Caco-2 (cell line): ENCODE data around the gene REM2. TPM values are rescaled to one million over a fixed set of nuclear protein-coding genes. Genes with fewer than 3 reads are reported as not detected.

ENCODE experiments used
- BruUV-seq: library from RNA; stranded (reverse); fragments of 400-500 nt; replicated peaks from 2 replicates; lab custom pipeline; 2021; lab: Mats Ljungman, UMichigan
- CTCF ChIA-PET: fragments of 300-600 bp; sonication (Branson Sonifier 250); formaldehyde crosslinking; loops from one replicate; lab custom pipeline; 2022; ENCODE audit warnings: antibody characterized with exemption; lab: Charles Lee
- POLR2A ChIA-PET: fragments of 300-600 bp; sonication (Branson Sonifier 250); formaldehyde crosslinking; loops from one replicate; lab custom pipeline; 2022; ENCODE audit warnings: antibody characterized with exemption; lab: Charles Lee
- DNase-seq, 2 experiments: peaks; one replicate each; pipeline versions ENCODE4 v3.0.0 to v3.0.0-alpha.2; 2020 to 2022
- H3K27me3 ChIP-seq: replicated peaks from 2 replicates; pipeline ENCODE4 v1.6.0; 2011; ENCODE audit warnings: low read length; ENCODE audit not compliant: control insufficient read depth, insufficient read depth
- H3K36me3 ChIP-seq: 2 replicates; pipeline ENCODE4 v1.5.1; 2011; ENCODE audit warnings: low read length; ENCODE audit not compliant: control insufficient read depth, insufficient read depth
- H3K4me1 ChIP-seq: fragments of 250-450 bp; sonication (Bioruptor Pico); 2 replicates; pipeline ENCODE4 v1.5.1; 2020; ENCODE audit warnings: mild to moderate bottlenecking
- H3K4me3 ChIP-seq: 2 replicates; pipeline ENCODE4 v1.5.1; 2011; ENCODE audit warnings: low read depth, mild to moderate bottlenecking, control low read depth, low read length
- H3K9me3 ChIP-seq: fragments of 250-450 bp; sonication (Bioruptor Pico); 2 replicates; pipeline ENCODE4 v1.5.1; 2020; ENCODE audit warnings: mild to moderate bottlenecking, moderate library complexity
- H3K27ac Mint-ChIP-seq: one replicate; pipeline ENCODE4 v1.8.0; 2022; ENCODE audit warnings: mixed read lengths; ENCODE audit not compliant: unreplicated experiment
- H3K27me3 Mint-ChIP-seq: one replicate; pipeline ENCODE4 v1.8.0; 2022; ENCODE audit warnings: mixed read lengths; ENCODE audit not compliant: insufficient read depth, unreplicated experiment
- H3K36me3 Mint-ChIP-seq: one replicate; pipeline ENCODE4 v1.8.0; 2022; ENCODE audit warnings: mild to moderate bottlenecking, mixed read lengths; ENCODE audit not compliant: insufficient read depth, unreplicated experiment
- H3K4me1 Mint-ChIP-seq: one replicate; pipeline ENCODE4 v1.8.0; 2022; ENCODE audit warnings: low read depth, mixed read lengths; ENCODE audit not compliant: unreplicated experiment
- H3K4me3 Mint-ChIP-seq: one replicate; pipeline ENCODE4 v1.8.0; 2022; ENCODE audit warnings: mild to moderate bottlenecking, moderate library complexity, mixed read lengths; ENCODE audit not compliant: unreplicated experiment
- H3K9me3 Mint-ChIP-seq: one replicate; pipeline ENCODE4 v1.8.0; 2022; ENCODE audit warnings: mixed read lengths; ENCODE audit not compliant: unreplicated experiment
- CTCF ChIP-seq, 2 experiments: fragments of 200-600 bp in 1 of 2; IDR thresholded peaks; 1 replicate in 1 of 2; 2 replicates in 1 of 2; pipeline versions ENCODE4 v1.5.1 to v1.8.0; 2011 to 2022; ENCODE audit warnings: antibody characterized with exemption in 1 of 2, control low read depth in 1 of 2, inconsistent platforms in 1 of 2, low read depth in 1 of 2, low read length in 1 of 2, mild to moderate bottlenecking in 1 of 2, moderate library complexity in 1 of 2; ENCODE audit not compliant: insufficient read depth in 1 of 2, severe bottlenecking in 1 of 2, unreplicated experiment in 1 of 2
- intact Hi-C: fragments of 100-400 bp; cut with micrococcal nuclease; formaldehyde crosslinking; loops from one replicate; pipeline ENCODE4 v1.10.0; 2022; ENCODE audit not compliant: unreplicated experiment
- total RNA-seq: library from RNA; stranded (reverse); gene quantifications from 2 replicates; pipeline ENCODE4 v1.2.3, GENCODE V29; 2022

REM2 gene
- total RNA-seq, 1 experiment from 2014 or later, result 0.41 TPM

DNA sequence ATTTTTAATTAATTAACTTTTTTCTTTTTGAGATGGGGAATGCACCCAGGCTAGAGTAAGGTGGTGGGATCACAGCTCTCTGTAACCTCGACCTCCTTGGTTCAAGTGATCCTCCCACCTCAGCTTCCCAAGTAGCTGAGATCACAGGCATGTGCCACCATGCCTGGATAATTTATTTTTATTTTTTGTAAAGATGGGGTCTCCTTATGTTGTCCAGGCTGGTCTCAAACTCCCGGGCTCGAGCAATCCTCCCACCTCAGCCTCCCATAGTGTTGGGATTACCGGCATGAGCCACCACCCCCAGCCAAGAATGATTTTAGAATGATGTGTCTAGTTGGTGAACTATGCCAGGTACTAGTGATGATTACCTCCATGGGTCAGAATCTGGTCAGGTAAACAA, 18.0 kb upstream of the REM2 start:
- intact Hi-C loops, result no loop called here
- Mint-ChIP-seq H3K9me3 (no peaks in the 10 kb centered on the region), H3K27me3 (no peaks in the 10 kb centered on the region), H3K4me3 (no peak overlapping the region), H3K27ac (no peak overlapping the region), H3K36me3 (no peaks in the 10 kb centered on the region), H3K4me1 (no peaks in the 10 kb centered on the region)
- ChIA-PET POLR2A (no interaction called here), CTCF (no interaction called here)
- Histone ChIP-seq H3K36me3 (no peaks in the 10 kb centered on the region), H3K9me3 (no peaks in the 10 kb centered on the region), H3K4me1 (no peaks in the 10 kb centered on the region), H3K4me3 (no peak overlapping the region), H3K27me3 (no peaks in the 10 kb centered on the region)
- DNase-seq, result no peak
- no peak for TF ChIP-seq CTCF (IDR thresholded peaks at IDR 0.05; ENCODE audit: insufficient read depth in 1 of 2, low read depth in 1 of 2, low read length in 1 of 2, severe bottlenecking in 1 of 2, unreplicated experiment in 1 of 2)
- no TSS peak for BruUV-seq

DNA sequence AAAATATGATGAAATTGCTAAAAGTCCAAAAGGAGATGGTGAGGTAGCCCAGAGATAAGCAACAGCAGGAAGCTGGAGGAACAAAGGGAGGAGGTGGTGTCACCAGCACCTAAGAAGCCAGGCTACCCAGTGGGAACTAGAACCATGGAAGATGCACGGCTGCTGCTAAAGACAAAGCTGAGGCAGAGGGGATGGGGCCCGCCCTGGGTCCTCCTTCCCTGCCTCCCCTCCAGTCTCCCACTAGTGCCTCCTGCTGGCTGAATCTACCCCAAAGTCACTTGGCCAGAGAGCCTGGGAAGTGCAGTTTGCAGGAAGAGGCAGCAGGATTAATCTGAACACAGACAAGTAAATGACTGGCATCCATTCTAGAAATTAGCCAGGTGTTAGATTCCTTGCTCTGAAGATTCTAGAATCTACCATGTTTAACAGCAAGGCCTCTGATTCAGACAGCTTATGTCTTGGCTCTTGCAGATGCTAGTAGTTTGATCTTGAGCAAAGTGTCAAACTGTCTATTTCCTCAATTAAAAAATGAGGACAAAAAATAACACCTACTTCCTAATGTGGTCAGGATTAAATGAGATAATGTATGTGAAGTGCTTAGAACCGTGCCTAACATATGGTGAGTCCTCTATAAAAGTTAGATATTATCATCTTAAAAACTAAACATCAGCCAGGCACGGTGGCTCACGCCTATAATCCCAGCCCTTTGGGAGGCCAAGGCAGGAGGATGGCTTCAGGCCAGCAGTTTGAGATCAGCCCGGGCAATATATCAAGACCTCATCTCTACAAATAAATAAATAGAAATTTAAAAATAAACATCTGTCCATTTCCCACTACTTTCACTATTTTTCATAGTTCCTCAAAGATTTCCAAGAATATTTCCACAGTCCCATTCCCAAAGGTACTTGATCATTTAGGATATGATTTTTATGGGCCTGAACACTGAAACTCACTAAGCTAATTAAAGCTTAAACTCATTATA, 17.3 kb upstream of the REM2 start:
- no TSS peak for BruUV-seq
- Mint-ChIP-seq H3K36me3 (no peaks in the 10 kb centered on the region), H3K4me1 (no peaks in the 10 kb centered on the region), H3K9me3 (no peaks in the 10 kb centered on the region), H3K27ac (no peak overlapping the region), H3K4me3 (no peak overlapping the region), H3K27me3 (no peaks in the 10 kb centered on the region)
- H3K27me3 ChIP-seq, result no peaks in the 10 kb centered on the region
- H3K36me3 ChIP-seq, result no peaks in the 10 kb centered on the region
- H3K9me3 ChIP-seq, result no peaks in the 10 kb centered on the region
- CTCF ChIA-PET, result no interaction called here
- POLR2A ChIA-PET, result no interaction called here
- peak in 1 of 2 experiments; percentile 19 for DNase-seq
- intact Hi-C loops, result no loop called here
- TF ChIP-seq CTCF (IDR thresholded peaks at IDR 0.05; ENCODE audit: insufficient read depth in 1 of 2, low read depth in 1 of 2, low read length in 1 of 2, severe bottlenecking in 1 of 2, unreplicated experiment in 1 of 2), result no peak
- peaks cover 6% of the 10 kb centered on the region; the same call in 1 of the 2 replicates for H3K4me1 ChIP-seq
- H3K4me3 ChIP-seq, result no peak overlapping the region

DNA sequence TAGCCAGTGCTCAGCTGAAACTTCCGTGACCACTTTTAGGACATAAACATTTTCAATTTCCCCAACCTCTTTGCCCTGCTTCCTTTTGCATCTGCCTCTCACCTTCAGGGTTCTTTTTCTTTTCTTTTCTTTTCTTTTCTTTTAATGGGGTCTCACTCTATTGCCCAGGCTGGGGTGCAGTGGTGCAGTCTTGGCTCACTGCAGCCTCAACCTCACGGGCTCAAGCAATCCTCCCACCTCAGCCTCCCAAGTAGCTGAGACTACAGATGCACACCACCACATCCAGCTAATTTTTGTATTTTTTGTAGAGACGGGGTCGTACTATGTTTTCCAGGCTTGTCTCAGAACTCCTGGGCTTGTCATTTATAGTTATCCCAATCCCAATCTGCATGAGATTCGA, 16.1 kb upstream of the REM2 start:
- ChIA-PET POLR2A (no interaction called here), CTCF (no interaction called here)
- Mint-ChIP-seq H3K27ac (no peak overlapping the region), H3K36me3 (peaks cover 5% of the 10 kb centered on the region), H3K4me1 (no peaks in the 10 kb centered on the region), H3K9me3 (no peaks in the 10 kb centered on the region), H3K27me3 (no peaks in the 10 kb centered on the region), H3K4me3 (no peak overlapping the region)
- no peaks in the 10 kb centered on the region for H3K27me3 ChIP-seq
- no peak for DNase-seq
- TF ChIP-seq CTCF (IDR thresholded peaks at IDR 0.05; ENCODE audit: insufficient read depth in 1 of 2, low read depth in 1 of 2, low read length in 1 of 2, severe bottlenecking in 1 of 2, unreplicated experiment in 1 of 2), result no peak
- H3K4me3 ChIP-seq, result no peak overlapping the region
- no TSS peak for BruUV-seq
- H3K36me3 ChIP-seq, result no peaks in the 10 kb centered on the region
- intact Hi-C loops, result no loop called here
- H3K4me1 ChIP-seq, result peaks cover 9% of the 10 kb centered on the region; the same call in 1 of the 2 replicates
- no peaks in the 10 kb centered on the region for H3K9me3 ChIP-seq
